NK-92 (cell line): ENCODE measurements around the gene MTUS2.
"Not testable (repeated sequence)": the region's sequence is repeated elsewhere in the genome, so short reads cannot be mapped to it uniquely, and the experiment has no call there.

ENCODE experiments used
- DNase-seq: peaks from one replicate; lab custom pipeline; 2025; ENCODE audit not compliant: unreplicated experiment; lab: John Stamatoyannopoulos, UW

MTUS2 gene

GRCh38 chr13:28955264-28955966 is 135.3 kb downstream of the MTUS2 start:
- DNase-seq, result no peak

GRCh38 chr13:28958018-28958417 is 137.9 kb downstream of the MTUS2 start:
- no peak for DNase-seq

- no peak for DNase-seq
Observed at GRCh38 chr13:28958441-28958840, 138.3 kb downstream of the MTUS2 start.

GRCh38 chr13:28964052-28964451 is 143.9 kb downstream of the MTUS2 start:
- no peak for DNase-seq

- DNase-seq, result no peak
Observed at GRCh38 chr13:28964803-28965202, 144.7 kb downstream of the MTUS2 start.

- DNase-seq, result no peak
Observed at GRCh38 chr13:28967029-28967915, 147.1 kb downstream of the MTUS2 start.

GRCh38 chr13:28976195-28976594 is 156.1 kb downstream of the MTUS2 start:
- no peak for DNase-seq

- DNase-seq, result no peak
Observed at GRCh38 chr13:28976636-28977035, 156.5 kb downstream of the MTUS2 start.

GRCh38 chr13:28978574-28978973 is 158.4 kb downstream of the MTUS2 start:
- DNase-seq, result no peak

- DNase-seq, result no peak
Observed at GRCh38 chr13:28981530-28981929, 161.4 kb downstream of the MTUS2 start.

- no peak for DNase-seq
Observed at GRCh38 chr13:28983641-28984040, 163.5 kb downstream of the MTUS2 start.

- no peak for DNase-seq
Observed at GRCh38 chr13:28984326-28984725, 164.2 kb downstream of the MTUS2 start.

- DNase-seq, result no peak
Observed at GRCh38 chr13:28984825-28985224, 164.7 kb downstream of the MTUS2 start.

- DNase-seq, result not testable (repeated sequence)
Observed at GRCh38 chr13:28990378-28990777, 170.2 kb downstream of the MTUS2 start.

- DNase-seq, result no peak
Observed at GRCh38 chr13:28991764-28992163, 171.6 kb downstream of the MTUS2 start.

GRCh38 chr13:29000826-29001225 is 180.7 kb downstream of the MTUS2 start:
- DNase-seq, result no peak

GRCh38 chr13:29005035-29005762 is 185.1 kb downstream of the MTUS2 start:
- DNase-seq, result no peak

GRCh38 chr13:29005763-29006120 is 185.6 kb downstream of the MTUS2 start:
- DNase-seq, result no peak

- no peak for DNase-seq
Observed at GRCh38 chr13:29006359-29006850, 186.3 kb downstream of the MTUS2 start.

GRCh38 chr13:29008296-29008695 is 188.2 kb downstream of the MTUS2 start:
- DNase-seq, result no peak

GRCh38 chr13:29020314-29020713 is 200.2 kb downstream of the MTUS2 start:
- no peak for DNase-seq

- no peak for DNase-seq
Observed at GRCh38 chr13:29021311-29021710, 201.2 kb downstream of the MTUS2 start.
